CD14-positive monocyte (primary cell): Measurements from ENCODE around the gene TCHHL1. TPM values are rescaled to one million over a fixed set of nuclear protein-coding genes. Genes with fewer than 3 reads are reported as not detected.

Experiments used
- DNase-seq, 3 donors: peaks; one replicate each; pipeline ENCODE4 v3.0.0-alpha.2; 2011 to 2022
- H2AFZ ChIP-seq: 2 replicates; pipeline ENCODE4 v1.6.0; 2012; ENCODE audit warnings: mild to moderate bottlenecking, low read depth, low read length, inconsistent platforms; ENCODE audit not compliant: insufficient read depth, poor library complexity, severe bottlenecking
- H3K27ac ChIP-seq, 2 donors: 1 replicate in 1 of 2; 2 replicates in 1 of 2; pipeline ENCODE4 v1.5.1; 2012 to 2013; ENCODE audit warnings: low read length in 2 of 2, control low read depth in 1 of 2, inconsistent platforms in 1 of 2, low read depth in 1 of 2, mild to moderate bottlenecking in 1 of 2
- H3K27me3 ChIP-seq, 2 donors: one replicate each; pipeline versions ENCODE4 v1.6.0 to v1.6.1; 2011 to 2013; ENCODE audit warnings: low read length in 2 of 2; ENCODE audit not compliant: control insufficient read depth in 2 of 2, insufficient read depth in 2 of 2
- H3K36me3 ChIP-seq, 2 donors: replicated peaks in 1 of 2; 1 replicate in 1 of 2; 2 replicates in 1 of 2; pipeline versions ENCODE4 v1.5.1 to v1.6.1; 2012 to 2013; ENCODE audit warnings: low read length in 2 of 2, control low read depth in 1 of 2, inconsistent platforms in 1 of 2, mild to moderate bottlenecking in 1 of 2; ENCODE audit not compliant: insufficient read depth in 2 of 2, control insufficient read depth in 1 of 2
- H3K4me1 ChIP-seq, 2 donors: 1 replicate in 1 of 2; 2 replicates in 1 of 2; pipeline versions ENCODE4 v1.5.1 to v1.6.1; 2012 to 2013; ENCODE audit warnings: low read length in 2 of 2, control low read depth in 1 of 2, inconsistent platforms in 1 of 2, mild to moderate bottlenecking in 1 of 2, moderate library complexity in 1 of 2; ENCODE audit not compliant: insufficient read depth in 2 of 2, control insufficient read depth in 1 of 2
- H3K4me2 ChIP-seq: replicated peaks from 2 replicates; pipeline ENCODE3; 2012; ENCODE audit warnings: low read length, moderate library complexity, mild to moderate bottlenecking; ENCODE audit not compliant: poor library complexity, severe bottlenecking; ENCODE audit errors: extremely low read depth
- H3K4me3 ChIP-seq, 3 experiments: fragments of 200-600 bp in 1 of 3; sonication (generic) in 1 of 3; replicated peaks in 1 of 3; 1 replicate in 2 of 3; 2 replicates in 1 of 3; pipeline ENCODE4 v1.5.1; 2011 to 2013; ENCODE audit warnings: low read length in 3 of 3, mild to moderate bottlenecking in 3 of 3, control low read depth in 2 of 3, low read depth in 2 of 3, inconsistent platforms in 1 of 3, moderate library complexity in 1 of 3
- H3K79me2 ChIP-seq: 2 replicates; pipeline ENCODE4 v1.6.0; 2012; ENCODE audit warnings: mild to moderate bottlenecking, control low read depth, inconsistent platforms, low read length, moderate library complexity; ENCODE audit not compliant: insufficient read depth
- H3K9ac ChIP-seq: 2 replicates; pipeline ENCODE4 v1.6.0; 2017; ENCODE audit warnings: low read length, mild to moderate bottlenecking; ENCODE audit not compliant: insufficient read depth, poor library complexity, severe bottlenecking
- H3K9me3 ChIP-seq, 2 donors: replicated peaks in 1 of 2; 1 replicate in 1 of 2; 2 replicates in 1 of 2; pipeline versions ENCODE4 v1.5.1 to v1.6.1; 2012 to 2013; ENCODE audit warnings: low read length in 2 of 2, control low read depth in 1 of 2; ENCODE audit not compliant: control insufficient read depth in 1 of 2, insufficient read depth in 1 of 2
- H4K20me1 ChIP-seq: 2 replicates; pipeline ENCODE4 v1.6.0; 2012; ENCODE audit warnings: mild to moderate bottlenecking, low read length, control low read depth, moderate library complexity; ENCODE audit not compliant: insufficient read depth
- H3K27ac Mint-ChIP-seq, 7 donors: one replicate each; pipeline ENCODE4 v1.8.0; 2020; ENCODE audit warnings: mild to moderate bottlenecking in 7 of 7, mixed read lengths in 7 of 7, moderate library complexity in 6 of 7, inconsistent platforms in 2 of 7
- H3K27me3 Mint-ChIP-seq, 3 donors: one replicate each; pipeline ENCODE4 v1.8.0; 2021 to 2022; ENCODE audit warnings: low read depth in 3 of 3, mild to moderate bottlenecking in 3 of 3, mixed read lengths in 3 of 3, moderate library complexity in 3 of 3, inconsistent platforms in 1 of 3
- H3K36me3 Mint-ChIP-seq, 2 donors: one replicate each; pipeline ENCODE4 v1.8.0; 2020; ENCODE audit warnings: mixed read lengths in 2 of 2, inconsistent platforms in 1 of 2, mild to moderate bottlenecking in 1 of 2
- H3K4me1 Mint-ChIP-seq: one replicate; pipeline ENCODE4 v1.8.0; 2020; ENCODE audit warnings: mild to moderate bottlenecking, mixed read lengths
- H3K4me3 Mint-ChIP-seq, 2 donors: one replicate each; pipeline ENCODE4 v1.8.0; 2020; ENCODE audit warnings: mild to moderate bottlenecking in 2 of 2, mixed read lengths in 2 of 2, moderate library complexity in 1 of 2
- H3K9me3 Mint-ChIP-seq, 7 donors: one replicate each; pipeline ENCODE4 v1.8.0; 2020 to 2022; ENCODE audit warnings: mixed read lengths in 7 of 7, mild to moderate bottlenecking in 6 of 7, moderate library complexity in 6 of 7, inconsistent platforms in 2 of 7
- whole genome bisulfite sequencing: methylation state at CpG from one replicate; pipeline ENCODE4 v1.1.5; 2013; ENCODE audit warnings: missing lambda C conversion rate; ENCODE audit not compliant: insufficient coverage; 5-methylcytosine and 5-hydroxymethylcytosine counted together
- intact Hi-C, 2 donors: fragments of 100-400 bp; cut with micrococcal nuclease; formaldehyde crosslinking; loops; one replicate each; pipeline versions ENCODE4 v1.15.0 to v1.15.1; 2023
- polyA plus RNA-seq, 3 donors: library from polyadenylated mRNA; depleted of rRNA in 1 of 3; unstranded in 2 of 3; stranded (reverse) in 1 of 3; fragments of 300-500 nt in 2 of 3; fragments of >200 nt in 1 of 3; fragmentation: Illumina TruSeq in 2 of 3; gene quantifications; 1 replicate in 2 of 3; 2 replicates in 1 of 3; pipeline ENCODE4 v1.2.3, GENCODE V29; 2012 to 2021
- small RNA-seq: library from RNA; depleted of rRNA; stranded (forward); fragments of <200 nt; gene quantifications from one replicate; pipeline ENCODE3, GENCODE V24; 2012; ENCODE audit warnings: low read depth; ENCODE audit not compliant: insufficient read length
- TF ChIP-seq, protein P1 (sequence below): fragments of 200-600 bp; IDR thresholded peaks from one replicate; pipeline ENCODE4 v1.8.0; 2022; ENCODE audit warnings: antibody characterized with exemption, mild to moderate bottlenecking

TCHHL1 gene
- polyA plus RNA-seq, 3 donors = not detected

DNA sequence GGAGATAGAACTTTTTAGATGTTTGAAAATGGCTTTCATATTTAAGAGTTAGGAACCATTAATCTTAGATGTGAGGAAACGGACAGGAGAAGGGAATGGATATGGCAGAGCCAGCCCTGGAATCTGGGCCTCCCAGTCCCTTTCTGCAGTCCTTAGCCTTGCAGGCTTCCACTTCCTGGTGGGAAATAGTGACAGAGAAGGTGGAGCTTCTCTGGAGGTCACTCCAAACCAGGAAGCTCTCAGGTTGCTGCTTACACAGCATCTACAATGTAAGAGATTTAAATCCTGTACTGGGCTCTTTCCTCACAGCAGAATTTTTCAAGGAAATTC is 54.6 kb downstream of the TCHHL1 start:
- peaks cover 50 to 55% of the 10 kb centered on the region in 2 donors for H3K36me3 Mint-ChIP-seq

More for the DNA sequence above, 54.6 kb downstream of the TCHHL1 start:
- 67% methylated on average over 1 of the region's 1 CpG for WGBS
- peak overlapping the region; percentile 98 to 99 for H3K27ac ChIP-seq
- peaks cover 67% of the 10 kb centered on the region for H3K79me2 ChIP-seq
- H4K20me1 ChIP-seq = peaks cover 66% of the 10 kb centered on the region
- intact Hi-C loops = loop anchor here in 1 of 2 donors (2.0 kb wide), 1 partner anchor 93 kb away; no protein-coding TSS in a partner anchor
- H3K4me1 ChIP-seq = peaks cover 83 to 87% of the 10 kb centered on the region in 2 donors
- H3K36me3 ChIP-seq = peaks cover 39 to 47% of the 10 kb centered on the region in 2 donors
- no peaks in the 10 kb centered on the region for H3K27me3 ChIP-seq
- no peak overlapping the region for H2AFZ ChIP-seq
- peaks cover 48% of the 10 kb centered on the region for H3K4me1 Mint-ChIP-seq
- H3K27me3 Mint-ChIP-seq = peaks cover 0 to 4% (median 2%) of the 10 kb centered on the region in 3 donors
- TF ChIP-seq, protein P1, sequence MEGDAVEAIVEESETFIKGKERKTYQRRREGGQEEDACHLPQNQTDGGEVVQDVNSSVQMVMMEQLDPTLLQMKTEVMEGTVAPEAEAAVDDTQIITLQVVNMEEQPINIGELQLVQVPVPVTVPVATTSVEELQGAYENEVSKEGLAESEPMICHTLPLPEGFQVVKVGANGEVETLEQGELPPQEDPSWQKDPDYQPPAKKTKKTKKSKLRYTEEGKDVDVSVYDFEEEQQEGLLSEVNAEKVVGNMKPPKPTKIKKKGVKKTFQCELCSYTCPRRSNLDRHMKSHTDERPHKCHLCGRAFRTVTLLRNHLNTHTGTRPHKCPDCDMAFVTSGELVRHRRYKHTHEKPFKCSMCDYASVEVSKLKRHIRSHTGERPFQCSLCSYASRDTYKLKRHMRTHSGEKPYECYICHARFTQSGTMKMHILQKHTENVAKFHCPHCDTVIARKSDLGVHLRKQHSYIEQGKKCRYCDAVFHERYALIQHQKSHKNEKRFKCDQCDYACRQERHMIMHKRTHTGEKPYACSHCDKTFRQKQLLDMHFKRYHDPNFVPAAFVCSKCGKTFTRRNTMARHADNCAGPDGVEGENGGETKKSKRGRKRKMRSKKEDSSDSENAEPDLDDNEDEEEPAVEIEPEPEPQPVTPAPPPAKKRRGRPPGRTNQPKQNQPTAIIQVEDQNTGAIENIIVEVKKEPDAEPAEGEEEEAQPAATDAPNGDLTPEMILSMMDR = no peak
- peak overlapping the region; percentile 99 for H3K4me2 ChIP-seq
- peak overlapping the region; percentile 99 for H3K9ac ChIP-seq
- H3K9me3 Mint-ChIP-seq = peaks cover 0 to 5% (median 1%) of the 10 kb centered on the region in 7 donors
- no peaks in the 10 kb centered on the region for H3K9me3 ChIP-seq
- DNase-seq = peak in 1 of 3 donors; percentile 79
- H3K4me3 ChIP-seq = peak overlapping the region; percentile 95 to 100 (median 100)
- H3K4me3 Mint-ChIP-seq = peak overlapping the region; percentile 95 to 98
- H3K27ac Mint-ChIP-seq = no peak overlapping the region

Small RNA genes within 50 kb of the gene (small RNA-seq; reads per million reads assigned to genes)
- not detected for gene SPTLC1P4

Other genes starting within 250 kb of the TCHHL1 start
- not detected for gene C2CD4D, start 249.2 kb downstream of the TCHHL1 start, polyA plus RNA-seq
- gene THEM5, start 235.4 kb downstream of the TCHHL1 start, polyA plus RNA-seq = not detected
- 1 to 10 TPM; 3.7 to 6.0 (median 4.6) TPM for gene THEM4, start 179.6 kb downstream of the TCHHL1 start, polyA plus RNA-seq
- gene S100A10, start 95.2 kb downstream of the TCHHL1 start, polyA plus RNA-seq = 1,000 to 10,000 TPM in 2 of 3 donors, 100 to 1,000 TPM in 1; 422 to 2,138 (median 2,129) TPM
- 1,000 to 10,000 TPM; 1,184 to 3,364 (median 2,621) TPM for gene S100A11, start 52.1 kb downstream of the TCHHL1 start, polyA plus RNA-seq
- not detected for gene TCHH, start 26.4 kb upstream of the TCHHL1 start, polyA plus RNA-seq
- gene RPTN, start 70.2 kb upstream of the TCHHL1 start, polyA plus RNA-seq = not detected
- not detected for gene HRNR, start 135.1 kb upstream of the TCHHL1 start, polyA plus RNA-seq
- gene FLG, start 236.2 kb upstream of the TCHHL1 start, polyA plus RNA-seq = not detected